Measurements from ENCODE around the gene MEIS1. TPM values are rescaled to one million over a fixed set of nuclear protein-coding genes. Genes with fewer than 3 reads are reported as not detected.

Gene MEIS1
- total and polyA plus RNA-seq, 2 donors (not counting 3 experiments of a cell fraction or from before 2014, with no cell fraction given): 10.0 to 26.5 TPM

DNA sequence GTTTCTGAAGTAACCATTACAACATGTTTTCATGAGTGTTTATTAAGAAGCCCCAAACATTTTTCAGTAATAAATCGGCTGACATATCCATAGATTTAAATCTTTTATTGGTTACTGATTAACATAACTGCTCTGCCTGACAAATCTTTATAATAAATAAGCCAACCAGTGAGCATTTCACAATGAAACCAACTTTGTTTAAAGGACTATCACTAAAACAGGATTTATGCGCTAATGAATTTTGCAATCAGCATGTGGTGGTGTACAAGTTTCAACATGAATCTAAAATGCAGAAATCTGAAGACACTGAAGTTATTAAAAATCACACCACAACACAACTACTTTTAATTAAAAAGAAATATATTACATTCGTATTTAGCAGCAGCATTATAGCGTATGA lies 166.7 kb downstream of the MEIS1 start:
- no peaks in the 10 kb centered on the region for H3K79me2 ChIP-seq (ENCODE audit: control insufficient read depth, insufficient read depth, low read length)
- ChIA-PET CTCF (no interaction called here), POLR2A (no interaction called here)
- H3K4me2 ChIP-seq (ENCODE audit: insufficient read depth, low read length): no peak overlapping the region
- H2AFZ ChIP-seq (ENCODE audit: low read depth, low read length): no peak overlapping the region
- no TSS peak for BruUV-seq (replicated peaks)
- TF ChIP-seq, protein P1, sequence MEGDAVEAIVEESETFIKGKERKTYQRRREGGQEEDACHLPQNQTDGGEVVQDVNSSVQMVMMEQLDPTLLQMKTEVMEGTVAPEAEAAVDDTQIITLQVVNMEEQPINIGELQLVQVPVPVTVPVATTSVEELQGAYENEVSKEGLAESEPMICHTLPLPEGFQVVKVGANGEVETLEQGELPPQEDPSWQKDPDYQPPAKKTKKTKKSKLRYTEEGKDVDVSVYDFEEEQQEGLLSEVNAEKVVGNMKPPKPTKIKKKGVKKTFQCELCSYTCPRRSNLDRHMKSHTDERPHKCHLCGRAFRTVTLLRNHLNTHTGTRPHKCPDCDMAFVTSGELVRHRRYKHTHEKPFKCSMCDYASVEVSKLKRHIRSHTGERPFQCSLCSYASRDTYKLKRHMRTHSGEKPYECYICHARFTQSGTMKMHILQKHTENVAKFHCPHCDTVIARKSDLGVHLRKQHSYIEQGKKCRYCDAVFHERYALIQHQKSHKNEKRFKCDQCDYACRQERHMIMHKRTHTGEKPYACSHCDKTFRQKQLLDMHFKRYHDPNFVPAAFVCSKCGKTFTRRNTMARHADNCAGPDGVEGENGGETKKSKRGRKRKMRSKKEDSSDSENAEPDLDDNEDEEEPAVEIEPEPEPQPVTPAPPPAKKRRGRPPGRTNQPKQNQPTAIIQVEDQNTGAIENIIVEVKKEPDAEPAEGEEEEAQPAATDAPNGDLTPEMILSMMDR (IDR thresholded peaks at IDR 0.05; ENCODE audit: extremely low read depth in 1 of 2, insufficient read depth in 1 of 2, low read depth in 1 of 2, low read length in 2 of 2): no peak
- TF ChIP-seq MYC (IDR thresholded peaks at IDR 0.05; ENCODE audit: low read depth, low read length) (no peak), EZH2 (IDR thresholded peaks at IDR 0.05; ENCODE audit: borderline replicate concordance, low read depth, low read length, severe bottlenecking) (no peak), POLR2A (IDR thresholded peaks at IDR 0.05; ENCODE audit: low read depth, low read length) (no peak), GATA2 (IDR thresholded peaks at IDR 0.05; ENCODE audit: insufficient read depth, insufficient read length, low read depth, low read length) (no peak), FOS (IDR thresholded peaks at IDR 0.05; ENCODE audit: borderline replicate concordance, insufficient read depth, low read length) (no peak)
- FAIRE-seq (no peak), DNase-seq (ENCODE audit: low read depth, low spot score) (no peak)
- H3K9ac ChIP-seq (replicated peaks; ENCODE audit: extremely low read depth, insufficient read depth, low read length): no peak overlapping the region
- intact Hi-C loops (cut with micrococcal nuclease): loop anchor here (1.0 kb wide), 1 partner anchor 20 kb away; no protein-coding TSS in a partner anchor
- H3K9me3 ChIP-seq (replicated peaks; ENCODE audit: control insufficient read depth, insufficient read depth, low read length): no peaks in the 10 kb centered on the region
- peaks cover 2 to 4% of the 10 kb centered on the region in 2 experiments for H3K27me3 ChIP-seq (ENCODE audit: control insufficient read depth in 2 of 2, insufficient read depth in 2 of 2, low read length in 2 of 2)
- no peaks in the 10 kb centered on the region for H3K9me1 ChIP-seq (replicated peaks; ENCODE audit: control insufficient read depth, extremely low read depth, insufficient read depth, low read length)
- H4K20me1 ChIP-seq (replicated peaks; ENCODE audit: control insufficient read depth, extremely low read depth, insufficient read depth, low read length): no peaks in the 10 kb centered on the region
- H3K4me1 ChIP-seq (ENCODE audit: control insufficient read depth, extremely low read depth, insufficient read depth, low read length): no peaks in the 10 kb centered on the region
- H3K36me3 ChIP-seq (ENCODE audit: control insufficient read depth in 2 of 2, extremely low read depth in 1 of 2, insufficient read depth in 2 of 2, low read length in 2 of 2): no peaks in the 10 kb centered on the region
- H3K4me3 ChIP-seq (replicated peaks in 1 of 3; ENCODE audit: insufficient read depth in 1 of 3, low read depth in 1 of 3, low read length in 3 of 3): no peak overlapping the region
- no peak overlapping the region for H3K27ac ChIP-seq (ENCODE audit: insufficient read depth, low read depth, low read length)
- dilution Hi-C loops (cut with MboI; ENCODE audit: extremely low pct_ligation_motif_present, low sequenced_read_pairs): no loop called here

DNA sequence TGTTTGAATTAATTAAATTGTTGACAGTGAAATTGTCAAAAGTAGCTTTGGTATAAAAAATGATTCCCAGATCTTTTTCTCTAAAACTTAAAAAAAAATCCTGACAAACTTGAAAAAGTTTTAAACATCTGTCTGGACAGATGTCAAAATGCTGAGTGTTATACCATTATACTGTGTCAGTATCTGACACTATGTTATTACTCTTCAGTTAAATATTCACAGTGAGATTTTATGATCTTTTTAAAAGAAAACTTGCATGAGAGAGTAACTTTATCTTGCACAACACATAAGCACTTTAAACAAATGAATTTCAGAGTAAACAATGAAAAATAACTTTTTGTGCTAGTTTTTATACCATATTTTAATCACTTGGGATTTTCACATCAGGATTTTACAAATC lies 167.4 kb downstream of the MEIS1 start:
- H3K79me2 ChIP-seq (ENCODE audit: control insufficient read depth, insufficient read depth, low read length): no peaks in the 10 kb centered on the region
- no peak overlapping the region for H3K9ac ChIP-seq (replicated peaks; ENCODE audit: extremely low read depth, insufficient read depth, low read length)
- H2AFZ ChIP-seq (ENCODE audit: low read depth, low read length): no peak overlapping the region
- TF ChIP-seq, protein P2, sequence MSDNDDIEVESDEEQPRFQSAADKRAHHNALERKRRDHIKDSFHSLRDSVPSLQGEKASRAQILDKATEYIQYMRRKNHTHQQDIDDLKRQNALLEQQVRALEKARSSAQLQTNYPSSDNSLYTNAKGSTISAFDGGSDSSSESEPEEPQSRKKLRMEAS (IDR thresholded peaks at IDR 0.05; ENCODE audit: insufficient read depth, insufficient read length): no peak
- TF ChIP-seq MYC (IDR thresholded peaks at IDR 0.05; ENCODE audit: low read depth, low read length) (no peak), FOS (IDR thresholded peaks at IDR 0.05; ENCODE audit: borderline replicate concordance, insufficient read depth, low read length) (no peak), EZH2 (IDR thresholded peaks at IDR 0.05; ENCODE audit: borderline replicate concordance, low read depth, low read length, severe bottlenecking) (no peak), POLR2AphosphoS5 (IDR thresholded peaks at IDR 0.05; ENCODE audit: insufficient read depth, low read depth, low read length) (no peak), GATA2 (IDR thresholded peaks at IDR 0.05; ENCODE audit: insufficient read depth, insufficient read length, low read depth, low read length) (no peak), JUN (IDR thresholded peaks at IDR 0.05; ENCODE audit: borderline replicate concordance, insufficient read depth, insufficient read length, low read depth) (no peak), POLR2A (IDR thresholded peaks at IDR 0.05; ENCODE audit: low read depth, low read length) (no peak)
- TF ChIP-seq, protein P1 (IDR thresholded peaks at IDR 0.05; ENCODE audit: extremely low read depth in 1 of 2, insufficient read depth in 1 of 2, low read depth in 1 of 2, low read length in 2 of 2): no peak
- H3K4me1 ChIP-seq (ENCODE audit: control insufficient read depth, extremely low read depth, insufficient read depth, low read length): no peaks in the 10 kb centered on the region
- intact Hi-C loops (cut with micrococcal nuclease): no loop called here
- no peaks in the 10 kb centered on the region for H3K9me1 ChIP-seq (replicated peaks; ENCODE audit: control insufficient read depth, extremely low read depth, insufficient read depth, low read length)
- no TSS peak for BruUV-seq (replicated peaks)
- DNase-seq (ENCODE audit: low read depth, low spot score): no peak
- H3K27ac ChIP-seq (ENCODE audit: insufficient read depth, low read depth, low read length): no peak overlapping the region
- no peaks in the 10 kb centered on the region for H4K20me1 ChIP-seq (replicated peaks; ENCODE audit: control insufficient read depth, extremely low read depth, insufficient read depth, low read length)
- POLR2A ChIA-PET: no interaction called here
- peaks cover 2 to 4% of the 10 kb centered on the region in 2 experiments for H3K27me3 ChIP-seq (ENCODE audit: control insufficient read depth in 2 of 2, insufficient read depth in 2 of 2, low read length in 2 of 2)
- dilution Hi-C loops (cut with MboI; ENCODE audit: extremely low pct_ligation_motif_present, low sequenced_read_pairs): no loop called here
- H3K36me3 ChIP-seq (ENCODE audit: control insufficient read depth in 2 of 2, extremely low read depth in 1 of 2, insufficient read depth in 2 of 2, low read length in 2 of 2): no peaks in the 10 kb centered on the region
- no peaks in the 10 kb centered on the region for H3K9me3 ChIP-seq (replicated peaks; ENCODE audit: control insufficient read depth, insufficient read depth, low read length)
- no peak for FAIRE-seq
- no peak overlapping the region for H3K4me2 ChIP-seq (ENCODE audit: insufficient read depth, low read length)
- CTCF ChIA-PET: no interaction called here
- no peak overlapping the region for H3K4me3 ChIP-seq (replicated peaks in 1 of 3; ENCODE audit: insufficient read depth in 1 of 3, low read depth in 1 of 3, low read length in 3 of 3)

Data from endothelial cell of umbilical vein (primary cell).